ENCODE results near the gene BEND7. TPM values are rescaled to one million over a fixed set of nuclear protein-coding genes. Genes with fewer than 3 reads are reported as not detected.

Gene BEND7
- total RNA-seq, 3 donors from 2014 or later = 9.9 to 19.3 (median 17.7) TPM

- Histone ChIP-seq H3K9me3 (no peaks in the 10 kb centered on the region), H3K36me3 (no peaks in the 10 kb centered on the region), H3K27me3 (no peaks in the 10 kb centered on the region), H3K4me1 (no peaks in the 10 kb centered on the region), H3K27ac (no peak overlapping the region), H3K4me3 (no peak overlapping the region)
- TF ChIP-seq POLR2A (IDR thresholded peaks at IDR 0.05) (no peak), CTCF (IDR thresholded peaks at IDR 0.05) (no peak), POLR2AphosphoS5 (IDR thresholded peaks at IDR 0.05) (no peak)
- no peak for DNase-seq (ENCODE audit: low spot score in 2 of 2)
- intact Hi-C loops (cut with DNase I; ENCODE audit: low total_unique reads) = no loop called here
Observed at GRCh38 chr10:13563481-13564445, 34.9 kb upstream of the BEND7 start.

GRCh38 chr10:13560597-13560996 lies 31.8 kb upstream of the BEND7 start:
- DNase-seq (ENCODE audit: low spot score in 2 of 2) = no peak
- TF ChIP-seq CTCF (IDR thresholded peaks at IDR 0.05) = no peak
- no peak for TF ChIP-seq POLR2AphosphoS5 (IDR thresholded peaks at IDR 0.05)
- no peak for TF ChIP-seq POLR2A (IDR thresholded peaks at IDR 0.05)
- H3K4me1 ChIP-seq = no peaks in the 10 kb centered on the region
- no peaks in the 10 kb centered on the region for H3K27me3 ChIP-seq
- intact Hi-C loops (cut with DNase I; ENCODE audit: low total_unique reads) = loop anchor here (2.0 kb wide), 1 partner anchor 26 kb away; the partner anchor contains the start of gene PRPF18
- H3K4me3 ChIP-seq = no peak overlapping the region
- H3K36me3 ChIP-seq = no peaks in the 10 kb centered on the region
- H3K9me3 ChIP-seq = no peaks in the 10 kb centered on the region
- H3K27ac ChIP-seq = no peak overlapping the region

- Histone ChIP-seq H3K36me3 (no peaks in the 10 kb centered on the region), H3K9me3 (no peaks in the 10 kb centered on the region), H3K4me3 (no peak overlapping the region), H3K27me3 (no peaks in the 10 kb centered on the region), H3K4me1 (no peaks in the 10 kb centered on the region), H3K27ac (no peak overlapping the region)
- intact Hi-C loops (cut with DNase I; ENCODE audit: low total_unique reads) = no loop called here
- no peak for DNase-seq (ENCODE audit: low spot score in 2 of 2)
- TF ChIP-seq POLR2A (IDR thresholded peaks at IDR 0.05) = no peak
- no peak for TF ChIP-seq CTCF (IDR thresholded peaks at IDR 0.05)
Observed at GRCh38 chr10:13559124-13559700, 30.4 kb upstream of the BEND7 start.

GRCh38 chr10:13555884-13556510 lies 27.2 kb upstream of the BEND7 start:
- TF ChIP-seq CTCF (IDR thresholded peaks at IDR 0.05) = no peak
- TF ChIP-seq POLR2AphosphoS5 (IDR thresholded peaks at IDR 0.05) = no peak
- no peak for TF ChIP-seq POLR2A (IDR thresholded peaks at IDR 0.05)
- no peak for DNase-seq (ENCODE audit: low spot score in 2 of 2)
- Histone ChIP-seq H3K27me3 (no peaks in the 10 kb centered on the region), H3K4me3 (no peak overlapping the region), H3K4me1 (no peaks in the 10 kb centered on the region), H3K36me3 (no peaks in the 10 kb centered on the region), H3K27ac (no peak overlapping the region), H3K9me3 (peaks cover 0 to 3% of the 10 kb centered on the region in 2 donors)
- intact Hi-C loops (cut with DNase I; ENCODE audit: low total_unique reads) = no loop called here

GRCh38 chr10:13550802-13551201 lies 22.0 kb upstream of the BEND7 start:
- no peak overlapping the region for H3K27ac ChIP-seq
- TF ChIP-seq POLR2A (IDR thresholded peaks at IDR 0.05) (no peak), CTCF (IDR thresholded peaks at IDR 0.05) (no peak), POLR2AphosphoS5 (IDR thresholded peaks at IDR 0.05) (no peak)
- H3K4me1 ChIP-seq = no peaks in the 10 kb centered on the region
- H3K36me3 ChIP-seq = no peaks in the 10 kb centered on the region
- H3K9me3 ChIP-seq = peaks cover 0 to 9% of the 10 kb centered on the region in 2 donors
- intact Hi-C loops (cut with DNase I; ENCODE audit: low total_unique reads) = no loop called here
- no peak overlapping the region for H3K4me3 ChIP-seq
- no peaks in the 10 kb centered on the region for H3K27me3 ChIP-seq
- no peak for DNase-seq (ENCODE audit: low spot score in 2 of 2)
